ENCODE measurements around the gene MTHFSD.
A peak's percentile ranks its signal among the peaks of the same experiment; 100 is the strongest.

MTHFSD gene

DNA sequence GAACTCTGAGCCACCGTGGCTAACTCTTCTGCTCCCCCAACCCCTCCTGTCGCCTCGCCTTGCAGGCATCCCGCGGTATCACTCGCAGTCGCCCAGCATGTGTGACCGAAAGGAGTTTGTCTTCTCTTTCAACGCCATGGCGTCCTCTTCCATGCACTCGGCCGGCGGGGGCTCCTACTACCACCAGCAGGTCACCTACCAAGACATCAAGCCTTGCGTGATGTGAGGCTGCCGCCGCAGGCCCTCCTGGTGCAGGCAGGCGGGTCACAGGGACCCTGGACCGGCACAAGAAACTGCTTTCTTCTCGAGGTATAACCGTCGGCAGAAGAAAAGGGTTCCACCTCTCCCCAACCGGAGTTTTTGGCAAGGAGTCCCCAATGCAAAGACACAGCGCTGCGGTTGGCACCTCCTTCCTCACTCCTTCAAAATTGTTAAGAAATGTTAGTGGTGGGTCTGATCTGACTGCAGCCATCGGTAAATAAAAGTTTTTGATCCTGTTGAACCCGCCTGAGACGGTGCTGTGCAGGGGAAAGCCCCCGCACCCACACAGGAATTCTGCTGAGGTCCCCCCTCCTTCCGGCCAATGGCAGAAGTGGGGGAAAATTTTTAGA is 42.1 kb downstream of the MTHFSD start:
- no peak overlapping the region for H3K4me3 ChIP-seq (ENCODE audit: low read length)
- peaks cover 11% of the 10 kb centered on the region for H3K4me1 ChIP-seq (ENCODE audit: control insufficient read depth, insufficient read depth, low read length)
- H3K9me3 ChIP-seq (ENCODE audit: control insufficient read depth, low read length) = no peaks in the 10 kb centered on the region
- peaks cover 62% of the 10 kb centered on the region for H3K27me3 ChIP-seq (replicated peaks; ENCODE audit: control insufficient read depth, insufficient read depth, low read length)
- no peak overlapping the region for H3K9ac ChIP-seq (ENCODE audit: low read length)
- peak; percentile 18 for DNase-seq (ENCODE audit: low read depth)
- no peaks in the 10 kb centered on the region for H3K36me3 ChIP-seq (ENCODE audit: control insufficient read depth, insufficient read depth, low read length, severe bottlenecking)

DNA sequence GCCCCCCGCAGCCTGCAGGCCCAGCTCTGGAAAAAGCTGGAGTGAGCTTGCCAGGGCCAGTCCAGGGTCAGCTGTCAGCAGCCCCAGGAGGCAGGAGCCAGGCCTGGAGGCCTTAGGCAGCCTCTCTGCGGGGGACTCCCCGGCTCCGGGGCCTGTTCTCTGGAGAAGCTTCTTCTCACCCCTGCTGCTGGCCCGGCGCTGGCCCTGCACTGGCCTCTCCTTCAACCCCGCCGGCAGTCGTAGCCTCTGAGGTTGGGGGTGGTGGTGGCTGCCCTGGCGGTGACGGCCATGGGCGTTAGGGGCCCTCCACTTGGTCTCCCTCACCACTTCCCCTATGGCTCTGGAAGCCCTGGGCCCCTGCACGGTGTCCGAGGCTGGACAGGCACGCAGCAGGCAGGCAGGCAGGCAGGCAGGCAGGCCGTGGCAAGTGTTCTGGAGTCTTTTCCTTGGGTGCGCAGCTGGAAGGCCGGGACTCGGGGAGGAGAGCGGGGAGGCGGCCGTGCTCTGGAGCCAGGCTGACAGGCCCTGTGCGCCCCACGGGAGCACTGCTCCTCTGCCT is 42.7 kb downstream of the MTHFSD start:
- Histone ChIP-seq H3K27me3 (replicated peaks; ENCODE audit: control insufficient read depth, insufficient read depth, low read length) (peaks cover 65% of the 10 kb centered on the region), H3K4me1 (ENCODE audit: control insufficient read depth, insufficient read depth, low read length) (peaks cover 11% of the 10 kb centered on the region), H3K9ac (ENCODE audit: low read length) (no peak overlapping the region), H3K36me3 (ENCODE audit: control insufficient read depth, insufficient read depth, low read length, severe bottlenecking) (no peaks in the 10 kb centered on the region), H3K4me3 (ENCODE audit: low read length) (no peak overlapping the region), H3K9me3 (ENCODE audit: control insufficient read depth, low read length) (no peaks in the 10 kb centered on the region)
- DNase-seq (ENCODE audit: low read depth) = peak; percentile 51

DNA sequence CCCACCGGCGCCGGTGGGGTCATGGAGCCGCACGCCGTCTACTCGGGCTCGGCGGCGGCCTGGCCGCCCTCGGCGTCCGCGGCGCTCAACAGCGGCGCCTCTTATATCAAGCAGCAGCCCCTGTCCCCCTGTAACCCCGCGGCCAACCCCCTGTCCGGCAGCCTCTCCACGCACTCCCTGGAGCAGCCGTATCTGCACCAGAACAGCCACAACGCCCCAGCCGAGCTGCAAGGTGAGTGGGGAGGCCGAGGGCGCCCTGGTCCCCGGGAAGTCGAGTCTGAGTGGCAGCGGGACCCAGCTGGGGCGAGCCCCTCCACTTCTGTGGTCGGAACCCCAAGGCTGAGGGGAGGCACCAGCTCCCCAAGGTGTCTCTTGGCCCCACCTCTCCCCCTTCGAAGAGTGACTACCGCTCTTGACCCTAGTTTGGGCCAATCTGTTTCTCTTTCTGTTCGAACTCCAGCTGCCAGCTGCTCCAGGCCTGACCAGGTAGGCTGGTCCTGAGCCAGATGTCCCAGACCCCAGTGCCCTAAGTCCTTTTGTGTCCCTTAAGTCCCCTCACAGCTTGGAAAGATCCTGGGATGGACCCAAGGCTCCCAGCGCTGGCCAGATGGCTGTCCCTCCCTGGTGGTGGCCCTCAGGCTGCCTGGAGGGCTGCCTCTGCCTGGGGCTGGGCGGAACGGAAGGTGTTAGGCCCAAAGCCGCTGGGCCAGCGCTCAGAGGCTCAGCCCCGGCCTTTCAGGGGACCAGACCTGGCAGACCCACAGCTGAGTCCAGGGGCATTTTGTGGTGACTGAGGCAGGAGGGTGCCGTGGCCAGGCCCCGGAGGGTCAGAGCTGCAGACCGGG is 43.5 kb downstream of the MTHFSD start:
- peak; percentile 67 for DNase-seq (ENCODE audit: low read depth)
- H3K9me3 ChIP-seq (ENCODE audit: control insufficient read depth, low read length) = no peaks in the 10 kb centered on the region
- no peaks in the 10 kb centered on the region for H3K36me3 ChIP-seq (ENCODE audit: control insufficient read depth, insufficient read depth, low read length, severe bottlenecking)
- H3K27me3 ChIP-seq (replicated peaks; ENCODE audit: control insufficient read depth, insufficient read depth, low read length) = peaks cover 68% of the 10 kb centered on the region
- H3K4me1 ChIP-seq (ENCODE audit: control insufficient read depth, insufficient read depth, low read length) = peaks cover 11% of the 10 kb centered on the region
- no peak overlapping the region for H3K4me3 ChIP-seq (ENCODE audit: low read length)
- no peak overlapping the region for H3K9ac ChIP-seq (ENCODE audit: low read length)

DNA sequence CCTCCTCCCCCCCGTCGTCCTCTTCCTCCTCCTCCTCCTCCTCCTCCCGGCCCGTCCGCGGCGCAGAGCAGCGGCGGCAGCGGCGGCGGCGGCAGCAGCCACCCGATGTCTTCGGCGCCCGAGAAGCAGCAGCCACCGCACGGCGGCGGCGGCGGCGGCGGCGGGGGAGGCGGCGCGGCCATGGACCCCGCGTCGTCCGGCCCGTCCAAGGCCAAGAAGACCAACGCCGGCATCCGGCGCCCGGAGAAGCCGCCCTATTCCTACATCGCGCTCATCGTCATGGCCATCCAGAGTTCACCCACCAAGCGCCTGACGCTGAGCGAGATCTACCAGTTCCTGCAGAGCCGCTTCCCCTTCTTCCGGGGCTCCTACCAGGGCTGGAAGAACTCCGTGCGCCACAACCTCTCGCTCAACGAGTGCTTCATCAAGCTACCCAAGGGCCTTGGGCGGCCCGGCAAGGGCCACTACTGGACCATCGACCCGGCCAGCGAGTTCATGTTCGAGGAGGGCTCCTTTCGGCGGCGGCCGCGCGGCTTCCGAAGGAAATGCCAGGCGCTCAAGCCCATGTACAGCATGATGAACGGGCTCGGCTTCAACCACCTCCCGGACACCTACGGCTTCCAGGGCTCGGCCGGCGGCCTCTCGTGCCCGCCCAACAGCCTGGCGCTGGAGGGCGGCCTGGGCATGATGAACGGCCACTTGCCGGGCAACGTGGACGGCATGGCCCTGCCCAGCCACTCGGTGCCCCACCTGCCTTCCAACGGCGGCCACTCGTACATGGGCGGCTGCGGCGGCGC is 44.4 kb downstream of the MTHFSD start, which contains the start of gene FOXF1:
Gene FOXF1 (plus strand): TSS at position 63 of the 797 bp plus-strand sequence. CDS start 43 bp downstream, at position 106.
- no peaks in the 10 kb centered on the region for H3K36me3 ChIP-seq (ENCODE audit: control insufficient read depth, insufficient read depth, low read length, severe bottlenecking)
- H3K9ac ChIP-seq (ENCODE audit: low read length) = peak within 1 kb of the TSS; percentile 25
- peak within 1 kb of the TSS; percentile 77 for H3K4me3 ChIP-seq (ENCODE audit: low read length)
- peaks cover 7% of the 10 kb centered on the region for H3K4me1 ChIP-seq (ENCODE audit: control insufficient read depth, insufficient read depth, low read length)
- no peaks in the 10 kb centered on the region for H3K9me3 ChIP-seq (ENCODE audit: control insufficient read depth, low read length)
- DNase-seq (ENCODE audit: low read depth) = peak; percentile 76
- peaks cover 67% of the 10 kb centered on the region for H3K27me3 ChIP-seq (replicated peaks; ENCODE audit: control insufficient read depth, insufficient read depth, low read length)

DNA sequence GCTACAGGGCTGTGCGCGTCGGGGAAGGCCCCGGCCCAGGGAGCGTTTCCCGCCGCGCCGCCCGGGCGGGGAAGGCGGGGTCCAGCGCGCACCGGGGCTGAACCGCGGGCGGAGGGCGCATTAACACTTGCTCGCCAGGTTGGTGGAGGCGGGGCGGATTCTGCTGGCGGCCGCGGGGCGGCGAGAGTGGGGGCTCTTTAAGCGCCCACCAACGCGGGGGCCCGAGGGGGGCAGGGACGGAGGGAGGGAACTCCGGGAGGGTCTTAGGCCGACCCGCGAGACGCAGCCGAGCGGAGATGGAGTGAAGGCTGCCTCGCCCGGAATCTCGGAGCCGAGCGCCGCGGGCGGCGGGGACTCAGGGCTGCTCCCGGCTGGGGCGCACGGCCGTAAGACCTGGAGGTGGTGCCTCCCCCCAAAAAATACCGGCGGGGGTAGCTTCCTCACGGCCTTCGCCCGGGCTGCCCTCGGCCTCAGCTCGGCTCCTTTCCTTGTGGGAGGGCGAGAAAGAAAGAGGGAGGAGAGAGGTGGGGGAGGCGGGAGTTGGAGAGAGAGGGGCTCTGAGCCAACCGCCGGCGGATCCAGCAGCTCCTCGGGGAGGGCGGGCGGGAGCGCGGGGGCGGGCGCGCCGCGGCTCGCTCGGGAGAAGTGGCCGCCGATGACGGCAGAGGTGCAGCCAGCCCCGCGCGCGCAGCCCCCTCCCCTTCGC is 45.1 kb downstream of the MTHFSD start:
- Histone ChIP-seq H3K9me3 (ENCODE audit: control insufficient read depth, low read length) (no peaks in the 10 kb centered on the region), H3K27me3 (replicated peaks; ENCODE audit: control insufficient read depth, insufficient read depth, low read length) (peaks cover 65% of the 10 kb centered on the region), H3K36me3 (ENCODE audit: control insufficient read depth, insufficient read depth, low read length, severe bottlenecking) (no peaks in the 10 kb centered on the region), H3K4me3 (ENCODE audit: low read length) (peak overlapping the region; percentile 77), H3K9ac (ENCODE audit: low read length) (peak overlapping the region; percentile 25), H3K4me1 (ENCODE audit: control insufficient read depth, insufficient read depth, low read length) (peaks cover 9% of the 10 kb centered on the region)
- DNase-seq (ENCODE audit: low read depth) = peak; percentile 92

DNA sequence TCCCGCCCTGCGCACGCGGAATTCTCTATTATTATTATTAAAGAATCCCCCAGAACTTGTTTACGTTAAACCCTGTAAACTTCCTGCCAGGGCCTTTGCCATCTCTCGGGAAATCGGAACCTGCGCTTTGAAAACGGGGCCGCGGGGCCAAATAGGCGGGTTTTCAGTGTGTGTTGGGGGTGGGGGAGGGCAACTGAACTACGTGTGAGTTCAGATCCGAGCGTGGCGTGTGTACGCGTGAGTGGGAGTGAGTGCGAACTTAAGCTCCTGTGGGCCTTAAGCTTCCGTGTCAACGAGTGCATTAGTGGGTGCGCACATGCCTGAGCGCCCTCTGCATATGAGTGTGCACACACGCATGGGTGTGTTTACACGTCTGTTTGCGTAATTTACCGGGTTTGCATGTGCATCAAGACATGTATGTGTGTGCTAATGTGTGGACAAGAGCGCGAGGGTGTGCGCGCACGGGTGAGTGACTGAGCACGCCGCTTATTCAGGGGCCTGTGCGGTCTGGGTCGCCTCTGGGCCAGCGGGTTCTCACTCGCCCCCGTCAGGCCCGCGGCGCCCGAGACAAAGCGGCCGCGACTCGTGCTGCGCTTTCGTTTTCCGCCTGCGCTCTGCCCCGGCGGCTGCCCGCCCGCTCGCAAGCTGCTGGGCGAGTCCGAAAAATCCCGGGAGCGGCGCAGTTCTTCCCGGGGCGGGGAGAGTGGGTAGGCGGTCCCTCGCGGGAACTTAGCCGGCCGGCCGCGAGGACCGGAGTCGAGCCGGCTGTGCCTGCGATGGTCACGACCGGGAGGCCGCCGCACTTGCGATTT is 45.9 kb downstream of the MTHFSD start:
- Histone ChIP-seq H3K9me3 (ENCODE audit: control insufficient read depth, low read length) (no peaks in the 10 kb centered on the region), H3K4me1 (ENCODE audit: control insufficient read depth, insufficient read depth, low read length) (peaks cover 9% of the 10 kb centered on the region), H3K4me3 (ENCODE audit: low read length) (peak overlapping the region; percentile 77), H3K9ac (ENCODE audit: low read length) (peak overlapping the region; percentile 25), H3K27me3 (replicated peaks; ENCODE audit: control insufficient read depth, insufficient read depth, low read length) (peaks cover 66% of the 10 kb centered on the region), H3K36me3 (ENCODE audit: control insufficient read depth, insufficient read depth, low read length, severe bottlenecking) (no peaks in the 10 kb centered on the region)
- DNase-seq (ENCODE audit: low read depth) = peak; percentile 94

DNA sequence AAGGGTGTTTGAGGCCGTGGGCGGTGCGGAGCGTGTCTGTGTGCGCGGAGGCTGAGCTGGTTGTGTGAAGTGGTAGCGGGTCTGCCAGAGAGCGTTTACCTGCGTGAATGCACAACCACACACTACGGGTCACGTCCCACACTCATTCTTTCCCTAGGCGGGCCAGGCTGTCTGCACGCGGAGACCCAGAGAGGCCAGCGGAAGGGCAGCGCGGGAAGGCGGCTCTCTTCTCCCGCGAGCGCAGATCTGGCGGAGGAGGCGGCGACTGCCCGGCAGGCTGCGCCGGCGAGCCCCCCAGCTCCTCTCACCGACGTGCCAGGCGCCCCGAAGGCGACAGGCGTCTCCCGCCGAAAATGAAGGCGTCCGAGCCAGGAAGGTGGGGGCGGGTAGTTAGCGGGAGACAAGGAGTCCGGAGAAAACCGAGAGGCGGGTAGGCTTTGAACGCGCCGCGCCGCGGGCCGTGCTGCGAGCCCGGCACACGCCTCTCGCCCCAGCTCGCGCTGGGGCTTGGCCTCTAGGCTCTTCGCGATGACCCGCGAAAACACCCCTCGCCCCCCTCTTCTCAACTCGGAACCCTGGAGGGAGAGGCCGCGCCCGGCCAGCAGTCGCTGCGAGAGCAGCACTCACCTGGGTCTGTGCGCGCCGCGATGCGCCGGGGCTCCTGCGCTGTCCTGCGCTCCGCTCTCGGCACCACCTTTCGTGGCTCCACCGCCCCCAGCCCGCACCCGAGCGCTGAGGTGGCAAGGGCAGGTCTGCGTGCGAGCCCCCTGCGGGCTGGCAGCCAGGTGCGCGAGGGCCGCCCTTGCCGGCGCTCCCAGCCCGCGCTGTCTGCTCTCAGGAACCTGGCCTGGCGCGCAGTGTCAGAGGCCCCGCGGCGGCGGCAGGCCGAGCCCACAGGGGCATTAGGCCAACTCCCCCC is 46.7 kb downstream of the MTHFSD start:
- no peak overlapping the region for H3K4me3 ChIP-seq (ENCODE audit: low read length)
- peak; percentile 49 for DNase-seq (ENCODE audit: low read depth)

DNA sequence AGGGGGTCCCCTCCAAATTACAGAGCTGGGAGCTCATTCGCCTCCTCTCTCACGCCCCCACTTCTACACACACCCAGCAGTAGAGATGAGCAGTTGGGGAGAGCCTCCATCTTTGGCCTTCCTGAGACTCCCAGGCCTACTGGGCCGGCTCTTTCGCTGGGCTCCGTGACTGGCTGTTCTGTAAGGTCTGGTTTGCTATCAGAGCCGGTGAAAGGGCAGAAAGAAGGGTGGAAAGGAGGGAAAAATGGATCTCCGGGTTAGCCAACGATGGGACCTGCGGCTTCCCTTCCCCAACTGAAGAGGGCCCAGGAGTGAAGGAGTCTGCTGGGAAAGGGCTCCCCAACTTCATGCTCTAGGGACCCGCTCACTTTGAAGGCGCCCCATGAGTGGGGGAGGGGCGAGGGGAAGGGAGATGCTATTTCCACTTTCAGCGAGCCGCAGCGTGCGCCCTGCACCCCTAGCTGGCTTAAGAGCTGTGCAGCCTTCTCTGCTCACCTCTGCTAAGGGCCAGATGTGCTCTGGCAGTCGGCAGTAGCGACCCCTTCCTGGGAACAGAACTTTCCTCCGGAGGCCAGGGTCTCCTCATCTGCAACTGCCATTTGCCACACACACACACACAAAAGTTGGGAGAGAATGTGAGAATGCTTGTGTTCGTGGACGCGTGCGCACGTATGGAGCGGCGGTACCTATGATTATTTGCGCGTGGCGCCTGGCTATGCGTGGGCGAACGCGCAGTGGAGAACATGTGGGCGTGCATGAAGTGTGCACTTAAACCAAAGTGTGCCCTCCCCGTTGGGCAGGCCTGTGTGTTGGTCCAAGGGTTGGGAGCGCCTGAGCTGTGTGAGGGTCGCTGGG is 47.6 kb downstream of the MTHFSD start:
- no peaks in the 10 kb centered on the region for H3K36me3 ChIP-seq (ENCODE audit: control insufficient read depth, insufficient read depth, low read length, severe bottlenecking)
- no peak overlapping the region for H3K9ac ChIP-seq (ENCODE audit: low read length)
- no peaks in the 10 kb centered on the region for H3K9me3 ChIP-seq (ENCODE audit: control insufficient read depth, low read length)
- H3K4me3 ChIP-seq (ENCODE audit: low read length) = no peak overlapping the region
- no peak for DNase-seq (ENCODE audit: low read depth)
- H3K4me1 ChIP-seq (ENCODE audit: control insufficient read depth, insufficient read depth, low read length) = peaks cover 9% of the 10 kb centered on the region
- H3K27me3 ChIP-seq (replicated peaks; ENCODE audit: control insufficient read depth, insufficient read depth, low read length) = peaks cover 69% of the 10 kb centered on the region

More for the DNA sequence above, 46.7 kb downstream of the MTHFSD start:
- peaks cover 9% of the 10 kb centered on the region for H3K4me1 ChIP-seq (ENCODE audit: control insufficient read depth, insufficient read depth, low read length)
- no peaks in the 10 kb centered on the region for H3K36me3 ChIP-seq (ENCODE audit: control insufficient read depth, insufficient read depth, low read length, severe bottlenecking)
- no peaks in the 10 kb centered on the region for H3K9me3 ChIP-seq (ENCODE audit: control insufficient read depth, low read length)
- H3K27me3 ChIP-seq (replicated peaks; ENCODE audit: control insufficient read depth, insufficient read depth, low read length) = peaks cover 68% of the 10 kb centered on the region
- H3K9ac ChIP-seq (ENCODE audit: low read length) = no peak overlapping the region
